B cell (primary cell): ENCODE measurements around the gene FAM168A. TPM values are rescaled to one million over a fixed set of nuclear protein-coding genes. Genes with fewer than 3 reads are reported as not detected.

Source experiments
- ATAC-seq: fragments of 200-7000 bp; cut with Tn5 transposase; one replicate; pipeline ENCODE4 v1.10.0; 2021; ENCODE audit warnings: low read depth, mild to moderate bottlenecking, moderate number of reproducible peaks, moderate library complexity
- CTCF ChIA-PET: fragments of 350-600 bp; sonication (Branson Sonifier 250); formaldehyde crosslinking; loops from one replicate; lab custom pipeline; 2021; ENCODE audit warnings: antibody characterized with exemption, inconsistent platforms; lab: Charles Lee
- POLR2A ChIA-PET: fragments of 350-600 bp; sonication (Branson Sonifier 250); formaldehyde crosslinking; loops from one replicate; lab custom pipeline; 2021; ENCODE audit warnings: antibody characterized with exemption; lab: Charles Lee
- DNase-seq: peaks from one replicate; pipeline ENCODE4 v3.0.0; 2013
- H2AFZ ChIP-seq: 2 replicates; pipeline ENCODE4 v1.6.1; 2012; ENCODE audit warnings: mild to moderate bottlenecking, low read depth, low read length; ENCODE audit not compliant: insufficient read depth, poor library complexity, severe bottlenecking
- H3K27ac ChIP-seq, 2 donors: 1 replicate in 1 of 2; 2 replicates in 1 of 2; pipeline ENCODE4 v1.5.1; 2012 to 2013; ENCODE audit warnings: low read length in 2 of 2, mild to moderate bottlenecking in 2 of 2, moderate library complexity in 1 of 2
- H3K27me3 ChIP-seq, 4 experiments: fragments of 200-600 bp in 1 of 4; sonication (generic) in 1 of 4; replicated peaks in 1 of 4; 1 replicate in 2 of 4; 2 replicates in 2 of 4; pipeline versions ENCODE4 v1.6.1 to v1.7.0; 2013 to 2016; ENCODE audit warnings: low read length in 3 of 4, mild to moderate bottlenecking in 2 of 4, mixed read lengths in 1 of 4, moderate library complexity in 1 of 4; ENCODE audit not compliant: insufficient read depth in 4 of 4, control insufficient read depth in 3 of 4; ENCODE audit errors: control extremely low read depth in 1 of 4
- H3K36me3 ChIP-seq, 2 experiments: replicated peaks in 1 of 2; 1 replicate in 1 of 2; 2 replicates in 1 of 2; pipeline versions ENCODE4 v1.6.1 to v1.7.1; 2013; ENCODE audit warnings: low read length in 1 of 2; ENCODE audit not compliant: insufficient read depth in 2 of 2, control insufficient read depth in 1 of 2; ENCODE audit errors: control extremely low read depth in 1 of 2, extremely low read depth in 1 of 2
- H3K4me1 ChIP-seq, 2 donors: fragments of 200-600 bp in 1 of 2; sonication (generic) in 1 of 2; 1 replicate in 1 of 2; 2 replicates in 1 of 2; pipeline versions ENCODE4 v1.5.1 to v1.6.1; 2013 to 2017; ENCODE audit warnings: low read length in 2 of 2; ENCODE audit not compliant: control insufficient read depth in 2 of 2, insufficient read depth in 2 of 2
- H3K4me2 ChIP-seq: replicated peaks from 2 replicates; pipeline ENCODE3; 2012; ENCODE audit warnings: mild to moderate bottlenecking, low read depth, low read length; ENCODE audit not compliant: poor library complexity, severe bottlenecking
- H3K4me3 ChIP-seq, 5 experiments: fragments of 200-600 bp in 1 of 5; sonication (generic) in 1 of 5; 1 replicate in 3 of 5; 2 replicates in 2 of 5; pipeline versions ENCODE4 v1.5.1 to v1.7.0; 2011 to 2016; ENCODE audit warnings: low read length in 4 of 5, mild to moderate bottlenecking in 4 of 5, low read depth in 2 of 5, control low read depth in 1 of 5, moderate library complexity in 1 of 5; ENCODE audit not compliant: insufficient read depth in 1 of 5; ENCODE audit errors: control extremely low read depth in 1 of 5, extremely low read depth in 1 of 5
- H3K79me2 ChIP-seq: fragments of 200-600 bp; sonication (generic); one replicate; pipeline ENCODE4 v1.6.0; 2016; ENCODE audit warnings: low read length; ENCODE audit not compliant: control insufficient read depth, insufficient read depth
- H3K9ac ChIP-seq: fragments of 200-600 bp; sonication (generic); 2 replicates; pipeline ENCODE4 v1.6.1; 2017; ENCODE audit warnings: mild to moderate bottlenecking, low read length, moderate library complexity
- H3K9me3 ChIP-seq, 3 donors: one replicate each; pipeline versions ENCODE4 v1.6.1 to v1.7.1; 2013; ENCODE audit warnings: low read length in 2 of 3; ENCODE audit not compliant: control insufficient read depth in 2 of 3, insufficient read depth in 1 of 3; ENCODE audit errors: control extremely low read depth in 1 of 3
- H4K20me1 ChIP-seq: 2 replicates; pipeline ENCODE4 v1.6.0; 2012; ENCODE audit warnings: mild to moderate bottlenecking, low read length; ENCODE audit not compliant: insufficient read depth, control insufficient read depth, poor library complexity, severe bottlenecking
- H3K27ac Mint-ChIP-seq: one replicate; pipeline ENCODE4 v1.8.0; 2021; ENCODE audit warnings: mixed read lengths
- H3K27me3 Mint-ChIP-seq: one replicate; pipeline ENCODE4 v1.8.0; 2021; ENCODE audit warnings: mixed read lengths
- H3K4me1 Mint-ChIP-seq: one replicate; pipeline ENCODE4 v1.8.0; 2021; ENCODE audit warnings: mixed read lengths
- H3K4me3 Mint-ChIP-seq: one replicate; pipeline ENCODE4 v1.8.0; 2021; ENCODE audit warnings: mixed read lengths
- H3K9me3 Mint-ChIP-seq: one replicate; pipeline ENCODE4 v1.8.0; 2022; ENCODE audit warnings: mixed read lengths; ENCODE audit not compliant: insufficient read depth
- EZH2 ChIP-seq: IDR thresholded peaks from 2 replicates; pipeline ENCODE4 v1.6.1; 2012; ENCODE audit warnings: borderline replicate concordance, low read depth, mild to moderate bottlenecking, moderate library complexity, low read length; ENCODE audit not compliant: insufficient read depth, poor library complexity, severe bottlenecking
- WGBS: methylation state at CpG from one replicate; pipeline ENCODE4 v1.1.5; 2013; ENCODE audit warnings: missing lambda C conversion rate; ENCODE audit not compliant: insufficient coverage; 5-methylcytosine and 5-hydroxymethylcytosine counted together
- intact Hi-C: fragments of 100-400 bp; cut with micrococcal nuclease; formaldehyde crosslinking; loops from one replicate; pipeline ENCODE4 v1.10.0; 2022
- polyA plus RNA-seq: library from polyadenylated mRNA; depleted of rRNA; stranded (reverse); fragments of >200 nt; gene quantifications from 2 replicates; pipeline ENCODE4 v1.2.3, GENCODE V29; 2012
- total RNA-seq, 2 donors: library from RNA; stranded (reverse); fragments of 120-200 nt in 1 of 2; gene quantifications; 1 replicate in 1 of 2; 2 replicates in 1 of 2; pipeline versions ENCODE4 v1.2.3 to v1.2.4, GENCODE V29; 2013 to 2022
- TF ChIP-seq, protein P1 (sequence below): fragments of 200-600 bp; IDR thresholded peaks from one replicate; pipeline ENCODE4 v1.8.0; 2022; ENCODE audit warnings: antibody characterized with exemption, mild to moderate bottlenecking

Gene FAM168A
- total and polyA plus RNA-seq, 2 donors (not counting 1 experiment from before 2014, with no cell fraction given) = 11.0 to 26.8 TPM

- peaks cover 13% of the 10 kb centered on the region for H3K79me2 ChIP-seq
- Mint-ChIP-seq H3K4me1 (peaks cover 32% of the 10 kb centered on the region), H3K27me3 (no peaks in the 10 kb centered on the region), H3K4me3 (no peak overlapping the region), H3K9me3 (no peaks in the 10 kb centered on the region), H3K27ac (no peak overlapping the region)
- no peak for TF ChIP-seq EZH2
- TF ChIP-seq, protein P1, sequence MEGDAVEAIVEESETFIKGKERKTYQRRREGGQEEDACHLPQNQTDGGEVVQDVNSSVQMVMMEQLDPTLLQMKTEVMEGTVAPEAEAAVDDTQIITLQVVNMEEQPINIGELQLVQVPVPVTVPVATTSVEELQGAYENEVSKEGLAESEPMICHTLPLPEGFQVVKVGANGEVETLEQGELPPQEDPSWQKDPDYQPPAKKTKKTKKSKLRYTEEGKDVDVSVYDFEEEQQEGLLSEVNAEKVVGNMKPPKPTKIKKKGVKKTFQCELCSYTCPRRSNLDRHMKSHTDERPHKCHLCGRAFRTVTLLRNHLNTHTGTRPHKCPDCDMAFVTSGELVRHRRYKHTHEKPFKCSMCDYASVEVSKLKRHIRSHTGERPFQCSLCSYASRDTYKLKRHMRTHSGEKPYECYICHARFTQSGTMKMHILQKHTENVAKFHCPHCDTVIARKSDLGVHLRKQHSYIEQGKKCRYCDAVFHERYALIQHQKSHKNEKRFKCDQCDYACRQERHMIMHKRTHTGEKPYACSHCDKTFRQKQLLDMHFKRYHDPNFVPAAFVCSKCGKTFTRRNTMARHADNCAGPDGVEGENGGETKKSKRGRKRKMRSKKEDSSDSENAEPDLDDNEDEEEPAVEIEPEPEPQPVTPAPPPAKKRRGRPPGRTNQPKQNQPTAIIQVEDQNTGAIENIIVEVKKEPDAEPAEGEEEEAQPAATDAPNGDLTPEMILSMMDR = no peak
- no peak overlapping the region for H2AFZ ChIP-seq
- H3K27ac ChIP-seq = no peak overlapping the region
- H3K4me2 ChIP-seq = no peak overlapping the region
- H3K9me3 ChIP-seq = no peaks in the 10 kb centered on the region
- CTCF ChIA-PET = no interaction called here
- no peaks in the 10 kb centered on the region for H3K27me3 ChIP-seq
- ATAC-seq = no peak
- no peak for DNase-seq
- peaks cover 11 to 15% of the 10 kb centered on the region in 2 donors for H3K4me1 ChIP-seq
- H3K4me3 ChIP-seq = no peak overlapping the region
- no peak overlapping the region for H3K9ac ChIP-seq
- POLR2A ChIA-PET = no interaction called here
- intact Hi-C loops = no loop called here
- H4K20me1 ChIP-seq = no peaks in the 10 kb centered on the region
- H3K36me3 ChIP-seq = no peaks in the 10 kb centered on the region
- no CpG with 5 or more reads among the region's 1 CpG for WGBS
Observed at GRCh38 chr11:73525611-73526010, 72.3 kb downstream of the FAM168A start.

DNA sequence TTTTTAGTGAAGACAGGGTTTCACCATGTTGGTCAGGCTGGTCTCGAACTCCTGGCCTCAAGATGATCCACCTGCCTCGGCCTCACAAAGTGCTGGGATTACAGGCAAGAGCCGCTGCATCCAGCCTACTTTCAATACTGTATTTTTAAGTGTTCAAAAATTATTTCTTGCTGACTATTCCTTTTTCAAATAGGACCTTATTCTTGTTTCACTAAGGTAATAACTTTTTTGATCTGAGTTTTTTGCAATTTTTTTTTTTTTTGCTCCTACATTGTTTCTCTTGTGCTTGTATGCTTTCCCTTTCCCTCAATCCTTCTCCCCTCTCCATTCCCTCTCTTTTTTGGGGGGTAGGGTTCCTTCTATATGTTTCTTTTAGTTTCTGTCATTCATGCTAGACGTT lies 73.1 kb downstream of the FAM168A start:
- Histone ChIP-seq H3K4me1 (peaks cover 11 to 15% of the 10 kb centered on the region in 2 donors), H3K9ac (no peak overlapping the region), H3K36me3 (no peaks in the 10 kb centered on the region), H3K27ac (no peak overlapping the region), H3K4me3 (no peak overlapping the region), H3K79me2 (peaks cover 13% of the 10 kb centered on the region), H3K9me3 (no peaks in the 10 kb centered on the region), H3K27me3 (no peaks in the 10 kb centered on the region), H2AFZ (no peak overlapping the region), H3K4me2 (no peak overlapping the region), H4K20me1 (no peaks in the 10 kb centered on the region)
- CTCF ChIA-PET = no interaction called here
- ATAC-seq (no peak), DNase-seq (no peak)
- no CpG with 5 or more reads among the region's 4 CpGs for WGBS
- intact Hi-C loops = no loop called here
- no peak for TF ChIP-seq EZH2
- TF ChIP-seq, protein P1 = no peak
- Mint-ChIP-seq H3K27me3 (no peaks in the 10 kb centered on the region), H3K27ac (no peak overlapping the region), H3K9me3 (no peaks in the 10 kb centered on the region), H3K4me3 (no peak overlapping the region), H3K4me1 (peaks cover 30% of the 10 kb centered on the region)
- POLR2A ChIA-PET = no interaction called here
